Neural cell (in vitro differentiated cells): ENCODE measurements around the gene DIP2C.

Experiments
- EP300 ChIP-seq: fragments of 450-650 bp; conservative IDR thresholded peaks from 2 replicates; pipeline ENCODE4 v1.6.1; 2014; ENCODE audit warnings: antibody characterized with exemption, mild to moderate bottlenecking, moderate library complexity; ENCODE audit not compliant: poor library complexity, severe bottlenecking
- POLR2AphosphoS5 ChIP-seq: IDR thresholded peaks from 2 replicates; pipeline ENCODE4 v1.6.1; 2012
- REST ChIP-seq: IDR thresholded peaks from 2 replicates; pipeline ENCODE4 v1.6.1; 2012; ENCODE audit warnings: borderline replicate concordance
- TAF1 ChIP-seq: IDR thresholded peaks from 2 replicates; pipeline ENCODE4 v1.6.1; 2012; ENCODE audit warnings: low read depth
- TF ChIP-seq, protein P1 (sequence below): fragments of 450-650 bp; IDR thresholded peaks from 2 replicates; pipeline ENCODE4 v1.5.1; 2014; ENCODE audit warnings: antibody characterized with exemption, mild to moderate bottlenecking, moderate library complexity; ENCODE audit not compliant: poor library complexity, severe bottlenecking

GRCh38 chr10:404991-405390, 284.5 kb downstream of the DIP2C start:
- TF ChIP-seq EP300 (no peak), REST (no peak), POLR2AphosphoS5 (no peak), TAF1 (no peak)
- TF ChIP-seq, protein P1, sequence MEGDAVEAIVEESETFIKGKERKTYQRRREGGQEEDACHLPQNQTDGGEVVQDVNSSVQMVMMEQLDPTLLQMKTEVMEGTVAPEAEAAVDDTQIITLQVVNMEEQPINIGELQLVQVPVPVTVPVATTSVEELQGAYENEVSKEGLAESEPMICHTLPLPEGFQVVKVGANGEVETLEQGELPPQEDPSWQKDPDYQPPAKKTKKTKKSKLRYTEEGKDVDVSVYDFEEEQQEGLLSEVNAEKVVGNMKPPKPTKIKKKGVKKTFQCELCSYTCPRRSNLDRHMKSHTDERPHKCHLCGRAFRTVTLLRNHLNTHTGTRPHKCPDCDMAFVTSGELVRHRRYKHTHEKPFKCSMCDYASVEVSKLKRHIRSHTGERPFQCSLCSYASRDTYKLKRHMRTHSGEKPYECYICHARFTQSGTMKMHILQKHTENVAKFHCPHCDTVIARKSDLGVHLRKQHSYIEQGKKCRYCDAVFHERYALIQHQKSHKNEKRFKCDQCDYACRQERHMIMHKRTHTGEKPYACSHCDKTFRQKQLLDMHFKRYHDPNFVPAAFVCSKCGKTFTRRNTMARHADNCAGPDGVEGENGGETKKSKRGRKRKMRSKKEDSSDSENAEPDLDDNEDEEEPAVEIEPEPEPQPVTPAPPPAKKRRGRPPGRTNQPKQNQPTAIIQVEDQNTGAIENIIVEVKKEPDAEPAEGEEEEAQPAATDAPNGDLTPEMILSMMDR, result no peak
